ENCODE data around the gene ABL2.

The ABL2 gene

DNA sequence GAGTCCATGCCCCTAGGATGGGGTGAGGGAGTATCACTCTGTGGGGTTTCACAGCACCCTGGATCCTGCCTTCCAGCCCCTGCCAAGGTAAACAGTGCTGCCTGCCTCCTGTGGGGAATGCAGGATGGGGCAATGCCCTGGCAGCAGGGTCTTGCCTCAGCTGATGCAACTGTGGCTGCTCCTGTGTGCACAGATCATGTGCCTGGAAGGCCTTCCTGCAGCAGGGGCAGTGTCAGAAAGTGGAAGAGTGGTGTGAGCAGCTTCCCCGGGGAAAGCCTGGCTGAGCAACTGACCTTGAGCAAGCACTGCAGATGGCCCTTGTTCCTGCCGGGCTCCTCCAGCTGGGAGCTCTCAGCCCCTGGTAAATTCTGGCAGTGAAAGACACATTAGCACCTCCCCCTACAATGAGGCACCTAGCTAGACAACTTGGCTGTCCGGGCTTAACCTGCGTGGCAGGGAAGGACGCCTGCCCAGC, 137.7 kb downstream of the ABL2 start:
- no peak for DNase-seq (ENCODE audit: low spot score)

DNA sequence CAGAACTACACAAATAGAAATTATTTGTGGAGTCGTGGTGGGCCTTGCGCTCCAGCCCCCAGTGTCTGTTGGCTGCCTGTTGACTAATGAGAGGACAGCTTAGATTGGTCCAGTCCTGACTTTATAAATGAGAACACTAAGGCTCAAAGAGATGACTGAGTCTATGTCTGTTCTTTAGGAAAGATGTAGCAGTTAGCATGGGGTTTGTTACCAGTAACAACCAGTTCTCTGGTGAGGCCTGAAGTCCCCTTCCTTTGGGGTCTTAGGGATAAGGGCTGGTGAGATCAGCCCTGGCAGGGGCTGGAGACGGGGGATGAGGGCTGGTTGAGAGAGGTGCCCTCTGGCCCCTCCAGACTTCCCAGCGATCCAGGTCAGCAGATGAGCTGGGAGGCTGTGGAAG, 138.6 kb downstream of the ABL2 start:
- no peak for DNase-seq (ENCODE audit: low spot score)

DNA sequence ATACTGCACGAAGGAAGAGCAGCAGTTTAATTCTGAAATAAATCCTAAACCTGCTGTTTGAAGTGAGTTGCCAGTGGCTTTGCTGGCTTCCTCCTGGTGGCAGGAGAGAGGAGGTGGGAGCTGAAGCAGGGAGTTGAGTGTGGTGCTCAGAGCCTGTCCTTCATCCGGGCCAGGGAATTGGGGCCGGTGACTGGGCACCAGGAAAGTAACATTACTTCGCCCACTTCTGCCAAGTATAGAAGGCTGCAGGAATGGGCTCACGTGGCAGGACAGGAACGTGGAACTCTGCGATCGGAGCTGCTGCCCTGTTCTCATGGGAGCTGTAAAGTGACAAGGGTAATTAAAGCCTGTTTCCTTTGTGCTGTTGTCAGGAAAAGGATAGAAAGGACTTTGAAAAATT, 139.0 kb downstream of the ABL2 start:
- no peak for DNase-seq (ENCODE audit: low spot score)

DNA sequence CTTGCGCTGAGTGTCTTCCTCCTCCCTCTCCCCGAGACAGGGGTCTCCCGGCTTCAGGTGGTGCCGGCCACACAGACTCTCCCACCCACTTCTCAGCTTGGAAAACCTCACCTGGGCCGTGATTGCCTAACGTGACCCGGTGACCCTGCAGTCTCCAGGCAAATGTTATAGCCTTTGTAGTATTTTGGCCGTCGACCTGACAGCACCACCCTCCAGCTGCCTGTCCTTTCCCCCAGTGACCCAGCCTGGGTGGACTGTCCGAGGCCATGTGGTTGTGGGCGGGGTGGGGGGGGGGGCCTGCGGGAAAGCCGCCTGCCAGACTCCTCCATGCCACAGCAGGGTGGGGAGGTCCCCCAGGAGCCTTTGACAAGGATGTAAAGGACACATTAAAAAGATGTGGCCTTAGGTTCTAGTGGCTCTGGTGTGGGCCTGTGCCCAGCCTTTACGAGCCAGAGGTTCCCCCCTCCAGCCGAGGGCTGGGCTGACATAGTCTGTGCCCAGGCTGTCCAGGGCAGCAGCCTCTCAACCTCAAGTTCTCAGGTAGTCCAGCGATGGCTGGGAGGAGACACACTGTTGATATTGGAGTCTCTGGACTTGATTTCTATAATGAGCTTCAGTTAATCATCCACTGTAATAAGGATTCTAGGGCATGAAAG, 139.5 kb downstream of the ABL2 start:
- no peak for DNase-seq (ENCODE audit: low spot score)

DNA sequence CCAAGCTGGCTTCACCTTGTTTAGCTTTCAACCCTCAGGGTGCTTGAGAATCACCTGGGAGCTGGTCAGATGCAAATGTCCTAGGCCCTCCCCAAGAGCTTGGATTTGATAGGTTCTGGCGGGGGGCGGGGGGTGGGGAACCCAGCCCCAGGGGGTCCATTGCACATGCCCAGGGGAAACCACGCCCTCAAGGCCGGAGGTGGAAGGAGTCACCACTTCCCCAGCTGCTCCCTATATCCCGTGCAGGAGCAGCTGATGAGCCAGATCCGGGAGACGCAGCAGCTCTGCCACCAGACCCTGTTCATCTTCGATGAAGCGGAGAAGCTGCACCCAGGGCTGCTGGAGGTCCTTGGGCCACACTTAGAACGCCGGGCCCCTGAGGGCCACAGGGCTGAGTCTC, 141.8 kb downstream of the ABL2 start:
- no peak for DNase-seq (ENCODE audit: low spot score)

DNA sequence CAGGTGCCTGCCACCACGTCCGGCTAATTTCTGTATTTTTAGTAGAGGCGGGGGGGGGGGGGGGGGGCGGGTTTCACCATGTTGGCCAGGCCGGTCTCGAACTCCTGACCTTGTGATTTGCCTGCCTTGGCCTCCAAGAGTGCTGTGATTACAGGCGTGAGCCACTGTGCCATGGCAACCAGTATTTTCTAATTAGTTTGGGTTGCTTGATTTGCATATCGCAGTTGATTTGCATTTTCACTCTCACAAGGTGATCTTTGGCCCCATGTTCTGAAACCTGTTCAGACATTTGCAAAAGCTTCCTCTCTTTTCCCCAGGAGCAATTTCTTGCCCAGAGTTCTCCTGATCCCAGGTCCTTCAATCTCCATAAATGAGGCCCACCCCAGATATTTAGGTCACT, 145.9 kb downstream of the ABL2 start:
- DNase-seq (ENCODE audit: low spot score), result no peak

DNA sequence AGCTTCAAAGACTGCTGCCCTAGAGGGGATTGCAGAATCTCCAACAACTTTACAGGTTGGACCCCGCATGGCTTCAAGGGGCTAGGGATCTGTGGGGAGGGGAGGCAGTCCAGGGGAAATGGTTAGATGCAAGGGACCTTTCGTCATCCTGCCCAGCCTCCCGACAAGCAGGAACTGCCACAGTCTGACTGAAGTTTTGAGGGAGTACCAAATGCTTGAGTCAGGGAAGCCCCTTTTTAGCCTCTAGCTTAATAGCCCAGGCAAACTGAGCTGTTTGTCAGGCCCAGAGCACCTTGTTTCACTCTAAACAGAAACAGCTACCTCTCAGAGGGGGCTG, 146.5 kb downstream of the ABL2 start:
- no peak for DNase-seq (ENCODE audit: low spot score)

DNA sequence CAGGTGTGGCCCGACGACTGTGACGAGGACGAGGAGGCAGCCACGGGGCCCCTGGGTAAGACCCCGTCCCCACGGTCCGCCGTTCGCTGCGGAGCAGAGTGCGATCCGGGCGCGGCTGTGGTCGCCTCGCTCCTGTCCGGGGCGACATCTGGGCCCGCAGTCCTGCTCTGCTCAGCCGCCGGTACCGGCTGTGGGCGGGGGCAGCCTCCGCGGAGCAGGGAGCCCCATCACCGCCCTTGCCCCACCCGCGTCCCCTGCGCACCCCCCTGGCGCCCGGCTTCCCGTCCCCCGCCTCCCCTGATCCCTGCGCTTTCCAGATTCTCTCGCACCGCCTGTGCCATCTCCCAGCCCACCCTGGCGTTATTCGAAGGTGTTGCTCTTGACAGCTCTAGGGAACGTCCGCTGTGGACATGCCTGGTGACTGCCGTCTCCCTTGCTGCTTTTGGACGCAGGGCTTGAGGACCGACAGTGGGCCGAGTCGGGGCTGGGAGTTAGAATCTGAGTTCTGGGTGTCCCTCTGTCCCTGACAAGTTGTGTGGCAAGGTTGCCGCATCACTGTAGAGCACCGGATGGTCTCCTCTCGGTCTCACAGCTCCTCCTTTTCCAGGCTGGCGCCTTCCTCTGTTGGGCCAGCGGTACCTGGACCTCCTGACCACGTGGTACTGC, 147.0 kb downstream of the ABL2 start:
- peak; percentile 38 for DNase-seq (ENCODE audit: low spot score)

DNA sequence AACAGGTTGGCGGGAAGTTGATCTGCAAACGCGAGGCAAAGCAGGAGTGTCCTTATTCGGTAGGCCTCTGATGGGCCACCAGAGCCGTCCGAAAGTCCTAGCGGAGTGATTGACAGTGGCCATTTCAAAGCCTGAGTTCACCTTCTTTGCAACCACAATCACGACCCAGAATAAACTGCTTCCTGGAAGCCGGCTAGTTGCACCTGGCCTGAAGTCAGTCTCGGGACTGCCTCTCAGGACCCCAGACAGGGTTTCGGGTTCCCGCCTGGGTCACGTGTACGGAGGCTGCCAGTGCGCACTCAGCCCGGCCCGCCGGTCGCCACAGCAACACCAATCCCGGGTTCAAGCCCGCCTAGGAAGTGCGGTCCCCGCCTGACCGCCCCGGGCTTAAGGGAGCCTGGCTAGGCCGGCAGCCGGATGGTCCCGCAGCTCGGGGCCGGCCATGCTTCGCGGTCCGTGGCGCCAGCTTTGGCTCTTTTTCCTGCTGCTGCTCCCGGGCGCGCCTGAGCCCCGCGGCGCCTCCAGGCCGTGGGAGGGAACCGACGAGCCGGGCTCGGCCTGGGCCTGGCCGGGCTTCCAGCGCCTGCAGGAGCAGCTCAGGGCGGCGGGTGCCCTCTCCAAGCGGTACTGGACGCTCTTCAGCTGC, 147.7 kb downstream of the ABL2 start, which contains the start of gene TOR3A:
Gene TOR3A (plus strand): TSS at position 384 of the 646 bp plus-strand sequence. CDS start 59 bp downstream, at position 443.
- DNase-seq (ENCODE audit: low spot score), result peak; percentile 63

DNA sequence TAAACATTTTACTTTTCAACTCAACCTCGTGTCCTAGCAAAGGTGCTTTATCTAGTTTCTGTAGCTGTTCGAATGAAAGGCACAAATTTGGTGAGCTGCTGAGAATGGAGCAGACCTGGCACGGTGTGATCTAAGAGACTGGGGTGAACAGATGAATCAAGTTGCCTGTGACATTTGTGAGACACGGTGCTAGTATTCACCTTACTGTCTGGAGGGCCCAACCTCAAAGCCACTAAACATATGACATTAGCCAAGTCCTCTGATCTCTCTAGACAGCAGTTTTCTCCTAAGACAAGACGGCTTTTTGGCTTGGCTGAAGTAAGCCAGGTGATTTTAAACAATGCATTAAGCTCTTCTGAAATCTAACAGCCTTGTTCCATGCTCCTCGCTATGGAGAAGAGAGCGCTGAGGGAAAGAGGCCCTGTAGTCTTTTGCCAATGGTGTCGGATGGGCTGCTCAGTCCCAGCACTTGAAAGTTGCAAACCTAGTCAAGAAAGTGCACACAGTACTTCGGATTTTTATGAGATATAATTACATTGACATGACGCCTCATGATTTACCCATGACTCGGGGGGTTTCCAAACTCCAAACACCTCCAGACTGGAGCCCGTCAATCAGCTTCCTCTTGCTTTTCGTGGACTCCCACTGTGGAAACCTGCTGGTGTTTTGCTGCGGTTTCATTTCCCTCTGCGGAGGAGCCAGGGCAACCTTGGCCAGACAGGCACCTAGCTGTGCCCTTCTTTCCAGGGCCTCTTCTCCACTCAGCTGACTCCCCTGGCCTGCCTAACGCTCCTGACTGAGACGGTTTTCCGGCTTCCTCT, 148.4 kb downstream of the ABL2 start:
- DNase-seq (ENCODE audit: low spot score), result no peak

DNA sequence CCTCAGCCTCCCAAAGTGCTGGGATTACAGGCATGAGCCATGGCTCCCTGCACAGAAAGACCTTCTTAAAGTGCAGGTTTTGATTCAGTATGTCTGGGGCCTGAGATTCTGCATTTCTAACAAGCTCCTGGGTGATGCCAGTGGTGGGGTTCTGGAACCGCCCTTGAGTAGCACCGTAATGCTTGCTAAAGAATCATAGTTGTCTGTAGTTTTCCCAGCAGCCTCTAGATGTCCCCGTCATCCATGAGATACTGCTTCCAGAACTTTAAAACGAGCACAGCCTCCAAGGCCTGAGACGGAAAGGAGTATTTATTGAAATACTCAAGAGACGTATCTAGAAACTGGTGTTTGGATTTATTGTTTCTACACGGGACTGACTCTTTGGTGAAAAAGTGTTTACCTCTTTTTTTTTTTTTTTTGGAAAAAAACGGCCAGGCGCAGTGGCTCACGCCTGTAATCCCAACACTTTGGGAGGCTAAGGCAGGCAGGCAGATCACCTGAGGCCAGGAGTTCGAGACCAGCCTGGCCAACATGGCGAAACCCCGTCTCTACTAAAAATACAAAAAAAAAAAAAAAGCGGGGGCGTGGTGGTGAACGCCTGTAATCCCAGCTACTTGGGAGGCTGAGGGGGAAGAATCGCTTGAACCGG, 150.2 kb downstream of the ABL2 start:
- peak; percentile 81 for DNase-seq (ENCODE audit: low spot score)

DNA sequence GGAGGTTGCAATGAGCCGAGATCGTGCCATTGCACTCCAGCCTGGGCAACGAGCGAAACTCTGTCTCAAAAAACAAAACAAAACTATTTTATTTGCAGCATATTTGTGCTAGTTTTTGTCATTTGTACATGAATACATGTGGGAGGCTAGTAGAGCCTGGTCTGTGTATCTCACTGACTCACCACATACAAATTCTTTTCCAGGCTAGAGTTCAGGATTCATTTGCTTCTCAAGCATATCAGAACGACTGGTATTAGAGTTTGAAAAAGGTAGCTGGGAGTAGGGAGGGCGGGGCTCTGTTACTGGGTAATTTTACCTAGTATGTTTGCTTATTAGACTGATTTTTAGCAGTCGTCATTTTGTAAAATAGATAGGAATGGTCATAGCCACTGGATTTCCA, 152.1 kb downstream of the ABL2 start:
- DNase-seq (ENCODE audit: low spot score), result no peak

DNA sequence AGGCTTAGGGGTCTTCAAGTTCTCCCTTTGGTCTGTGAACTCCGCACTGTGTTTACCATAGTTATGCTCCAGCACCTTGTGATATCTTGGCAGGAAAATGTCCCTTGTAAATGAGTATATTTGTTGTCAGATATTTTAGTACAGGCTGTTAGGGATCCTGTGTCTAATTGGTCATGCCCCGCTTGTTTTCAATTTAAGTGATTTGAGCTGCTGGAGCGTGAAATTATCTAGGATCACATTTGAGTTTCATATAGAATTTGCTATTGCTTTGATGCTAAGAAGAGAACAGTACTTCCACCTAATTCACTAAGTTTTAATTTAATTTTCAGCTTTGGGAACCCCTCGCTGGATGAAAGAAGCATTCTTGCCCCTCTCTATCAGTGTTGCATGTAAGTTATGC, 163.0 kb downstream of the ABL2 start:
- DNase-seq (ENCODE audit: low spot score), result no peak

DNA sequence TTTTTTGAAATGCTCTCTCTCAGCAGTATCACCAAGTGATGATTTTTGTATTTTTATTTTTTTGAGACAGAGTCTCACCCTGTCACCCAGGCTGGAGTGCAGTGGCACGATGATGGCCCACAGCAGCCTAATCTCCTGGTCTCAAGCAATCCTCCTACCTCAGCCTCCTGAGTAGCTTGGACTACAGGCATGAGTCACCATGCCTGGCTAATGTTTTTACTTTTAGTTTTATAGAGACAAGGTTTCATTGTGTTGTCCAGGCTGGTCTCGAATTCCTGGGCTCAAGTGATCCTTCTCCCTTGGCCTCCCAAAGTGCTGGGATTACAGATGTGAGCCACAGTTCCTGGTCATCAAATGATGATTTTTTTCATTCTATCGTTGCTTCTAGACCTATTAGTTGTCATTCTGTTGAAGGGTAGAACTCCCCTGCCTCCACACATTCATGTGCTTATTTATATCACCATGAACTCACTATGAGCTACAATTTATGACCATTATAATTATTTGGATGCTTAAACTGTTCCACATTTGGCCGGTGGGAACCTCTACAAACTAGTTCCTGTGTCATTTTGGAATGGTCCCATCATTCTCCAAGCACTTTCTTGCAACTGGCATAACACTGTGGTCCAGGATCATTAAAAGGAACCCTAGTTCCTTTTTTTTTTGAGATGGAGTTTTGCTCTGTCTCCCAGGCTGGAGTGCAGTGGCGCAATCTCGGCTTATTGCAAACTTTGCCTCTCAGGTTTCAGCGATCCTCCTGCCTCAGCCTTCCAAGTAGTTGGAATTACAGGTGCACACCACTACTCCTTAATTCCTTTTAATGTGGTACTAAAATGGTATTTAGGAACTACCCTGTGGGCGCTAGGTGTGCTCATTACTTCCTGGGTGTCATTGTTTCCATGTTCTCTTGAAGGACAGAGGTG, 167.9 kb downstream of the ABL2 start:
- DNase-seq (ENCODE audit: low spot score), result no peak

DNA sequence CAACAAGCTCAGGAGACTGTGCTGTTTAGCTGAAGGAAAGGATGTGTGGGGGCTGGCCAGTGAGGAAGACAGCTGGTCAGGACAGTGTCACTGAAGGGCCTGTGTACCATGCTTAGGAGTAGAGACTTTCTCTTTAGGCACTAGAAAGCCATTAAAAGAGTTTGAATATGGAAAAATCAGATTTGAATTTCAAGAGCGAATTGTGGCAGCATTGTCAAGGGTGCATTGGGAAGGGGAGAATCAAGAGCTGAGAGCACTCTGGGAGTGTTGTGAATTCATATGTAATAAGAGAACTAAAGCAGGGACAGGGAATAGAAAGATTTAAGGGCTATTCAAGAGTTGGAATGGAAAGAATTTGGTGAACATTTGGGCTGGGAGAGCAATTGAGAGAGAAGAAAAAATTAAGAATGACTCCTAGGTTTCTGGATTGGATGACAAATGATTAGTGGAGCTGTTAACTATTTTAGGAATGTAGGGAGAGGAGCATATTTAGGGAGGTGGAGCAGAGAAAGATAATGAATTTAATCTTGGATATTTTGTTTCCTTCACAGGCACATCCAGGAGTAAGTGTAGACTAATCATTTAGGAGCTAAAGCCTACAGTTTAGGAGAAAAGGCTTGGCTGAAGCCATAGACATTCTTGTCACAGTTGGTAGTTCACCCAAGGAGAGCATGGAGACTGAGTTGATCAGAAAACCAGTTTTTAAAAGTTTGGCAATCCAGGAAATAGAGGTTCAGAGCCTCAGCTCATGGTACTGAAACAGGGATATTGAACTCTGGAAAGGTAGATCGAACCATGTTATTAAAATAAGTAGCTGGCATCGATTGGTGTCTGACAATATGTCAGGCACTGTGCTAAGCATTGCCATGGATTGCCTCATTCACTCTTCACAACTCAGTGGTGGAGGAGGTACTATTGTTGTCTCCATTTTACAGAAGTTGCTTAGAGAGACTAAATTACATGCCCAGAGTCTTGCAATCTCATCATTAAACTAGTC, 170.7 kb downstream of the ABL2 start:
- DNase-seq (ENCODE audit: low spot score), result no peak

DNA sequence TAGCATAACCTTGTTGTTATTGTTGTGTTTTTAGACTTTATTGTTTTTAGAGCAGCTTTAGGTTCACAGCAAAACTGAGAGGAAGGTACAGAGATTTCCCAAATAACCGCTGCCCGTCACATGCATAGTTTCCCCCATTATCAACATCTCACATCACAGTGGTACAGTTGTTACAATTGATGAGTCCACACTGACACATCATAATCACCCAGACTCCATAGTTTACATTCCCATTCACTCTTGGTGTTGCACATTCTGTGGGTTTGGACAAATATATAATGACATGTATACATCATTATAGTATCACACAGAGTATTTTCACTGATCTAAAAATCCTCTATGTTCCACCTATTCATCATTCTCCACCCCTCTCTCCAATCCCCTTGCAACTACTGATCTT, 173.5 kb downstream of the ABL2 start:
- DNase-seq (ENCODE audit: low spot score), result no peak

DNA sequence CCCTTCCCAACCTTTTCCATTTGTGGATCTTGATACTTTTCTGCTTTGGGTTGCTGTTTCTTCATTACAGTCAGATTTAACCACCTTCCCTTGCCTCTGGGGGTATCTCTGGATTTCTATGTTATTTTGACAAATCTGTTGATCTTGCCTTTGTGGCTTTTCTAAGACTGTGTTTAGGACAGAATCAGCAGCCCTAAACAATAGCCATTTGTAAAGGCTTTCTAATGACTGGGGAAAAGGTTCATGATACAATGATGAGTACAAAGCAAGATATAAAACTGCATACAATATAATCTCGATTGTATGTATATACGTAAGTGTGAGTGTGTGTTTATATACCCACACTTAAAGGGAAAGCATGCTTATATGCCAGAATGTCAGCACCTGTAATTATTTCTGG, 176.0 kb downstream of the ABL2 start:
- DNase-seq (ENCODE audit: low spot score), result no peak

DNA sequence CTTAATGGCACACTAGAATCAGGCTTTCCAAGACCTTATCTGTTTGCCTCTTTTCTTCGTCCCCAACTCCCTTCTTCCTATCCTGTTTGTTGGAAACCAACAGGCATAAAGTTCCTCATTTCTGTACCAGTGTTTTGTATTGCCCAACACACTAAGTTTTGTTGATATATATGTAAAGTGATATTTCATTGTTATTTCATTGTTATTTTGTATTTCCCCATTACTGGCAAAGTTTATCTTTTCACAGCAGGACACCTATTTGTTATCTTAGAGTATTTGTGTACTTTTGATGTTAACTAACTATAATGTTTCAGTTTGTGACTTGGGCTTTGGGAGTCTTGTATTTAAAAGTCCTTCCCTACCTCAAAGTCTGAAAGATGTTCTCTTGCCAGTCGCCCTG, 176.7 kb downstream of the ABL2 start:
- DNase-seq (ENCODE audit: low spot score), result no peak
